Progenitor cell of endocrine pancreas (in vitro differentiated cells): ENCODE results near the gene SCFD2. TPM values are rescaled to one million over a fixed set of nuclear protein-coding genes. Genes with fewer than 3 reads are reported as not detected.

Source experiments
- DNase-seq: peaks from one replicate; pipeline ENCODE4 v3.0.0; 2021; ENCODE audit warnings: low spot score; ENCODE audit not compliant: unreplicated experiment
- H3K27ac Mint-ChIP-seq: 2 replicates; pipeline ENCODE4 v1.8.0; 2021; ENCODE audit warnings: mild to moderate bottlenecking, moderate library complexity, mixed read lengths
- H3K27me3 Mint-ChIP-seq: 2 replicates; pipeline ENCODE4 v1.8.0; 2021; ENCODE audit warnings: mixed read lengths
- H3K36me3 Mint-ChIP-seq: 2 replicates; pipeline ENCODE4 v1.8.0; 2022; ENCODE audit warnings: mixed read lengths; ENCODE audit not compliant: insufficient read depth
- H3K4me1 Mint-ChIP-seq: 2 replicates; pipeline ENCODE4 v1.8.0; 2021; ENCODE audit warnings: low read depth, mixed read lengths
- H3K4me3 Mint-ChIP-seq: 2 replicates; pipeline ENCODE4 v1.8.0; 2021; ENCODE audit warnings: low read depth, mild to moderate bottlenecking, moderate library complexity, mixed read lengths
- H3K9me3 Mint-ChIP-seq: 2 replicates; pipeline ENCODE4 v1.8.0; 2021; ENCODE audit warnings: low read depth, mixed read lengths
- CTCF ChIP-seq: fragments of 200-600 bp; sonication (generic); IDR thresholded peaks from one replicate; pipeline ENCODE4 v1.5.0; 2021; ENCODE audit warnings: antibody characterized with exemption, mild to moderate bottlenecking; ENCODE audit not compliant: unreplicated experiment
- total RNA-seq: library from RNA; stranded (reverse); gene quantifications from 2 replicates; pipeline ENCODE4 v1.2.1, GENCODE V29; 2021

Gene SCFD2
- total RNA-seq, 1 donor from 2014 or later: 12.5 TPM

DNA sequence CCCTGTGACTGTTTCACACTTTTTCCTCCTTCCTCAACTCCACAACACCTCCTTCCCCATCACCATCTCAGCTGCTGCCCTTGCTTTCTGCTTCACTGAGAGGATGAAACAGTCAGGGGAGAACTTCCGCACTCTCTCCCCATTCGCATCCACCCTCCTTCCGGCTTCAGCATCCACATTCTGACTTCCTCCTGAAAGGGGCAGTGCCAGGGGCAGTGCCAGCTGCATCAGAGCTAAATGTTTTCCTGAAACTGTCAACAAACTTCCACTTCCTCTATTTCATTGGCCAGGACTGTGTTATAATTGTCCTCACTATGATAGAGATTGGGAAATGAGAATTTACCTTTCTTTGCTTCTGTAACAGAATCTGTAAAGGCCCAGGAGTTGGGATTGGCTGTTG lies 521.9 kb downstream of the SCFD2 start:
- Mint-ChIP-seq H3K36me3 (no peaks in the 10 kb centered on the region), H3K4me3 (no peak overlapping the region), H3K27ac (no peak overlapping the region), H3K4me1 (peaks cover 30% of the 10 kb centered on the region), H3K27me3 (peaks cover 6% of the 10 kb centered on the region), H3K9me3 (no peaks in the 10 kb centered on the region)
- no peak for DNase-seq
- TF ChIP-seq CTCF: no peak

GRCh38 chr4:52843351-52843750 lies 522.5 kb downstream of the SCFD2 start:
- no peak for TF ChIP-seq CTCF
- no peak overlapping the region for H3K4me3 Mint-ChIP-seq
- DNase-seq: no peak
- H3K4me1 Mint-ChIP-seq: peaks cover 31% of the 10 kb centered on the region
- peaks cover 6% of the 10 kb centered on the region for H3K27me3 Mint-ChIP-seq
- no peaks in the 10 kb centered on the region for H3K36me3 Mint-ChIP-seq
- H3K9me3 Mint-ChIP-seq: no peaks in the 10 kb centered on the region
- H3K27ac Mint-ChIP-seq: no peak overlapping the region

- H3K4me1 Mint-ChIP-seq: peaks cover 31% of the 10 kb centered on the region
- peak overlapping the region; percentile 51 for H3K27ac Mint-ChIP-seq
- peaks cover 6% of the 10 kb centered on the region for H3K27me3 Mint-ChIP-seq
- DNase-seq: no peak
- no peaks in the 10 kb centered on the region for H3K9me3 Mint-ChIP-seq
- no peak overlapping the region for H3K4me3 Mint-ChIP-seq
- TF ChIP-seq CTCF: no peak
- H3K36me3 Mint-ChIP-seq: no peaks in the 10 kb centered on the region
These were observed 523.1 kb downstream of the SCFD2 start for GRCh38 chr4:52842792-52843191.

GRCh38 chr4:52841682-52842456 lies 524.0 kb downstream of the SCFD2 start:
- no peak for DNase-seq

More at GRCh38 chr4:52841682-52842456, 524.0 kb downstream of the SCFD2 start:
- H3K4me3 Mint-ChIP-seq: no peak overlapping the region
- H3K9me3 Mint-ChIP-seq: no peaks in the 10 kb centered on the region
- H3K27ac Mint-ChIP-seq: no peak overlapping the region
- H3K4me1 Mint-ChIP-seq: peaks cover 31% of the 10 kb centered on the region
- TF ChIP-seq CTCF: no peak
- H3K36me3 Mint-ChIP-seq: no peaks in the 10 kb centered on the region
- peaks cover 6% of the 10 kb centered on the region for H3K27me3 Mint-ChIP-seq
